ENCODE results near the gene PDE12. TPM values are rescaled to one million over a fixed set of nuclear protein-coding genes. Genes with fewer than 3 reads are reported as not detected.

The PDE12 gene
- total and polyA plus RNA-seq, 4 experiments from 2014 or later = 12.9 to 24.9 (median 21.8) TPM

- H3K9me3 Mint-ChIP-seq = no peaks in the 10 kb centered on the region
- peaks cover 26 to 47% (median 35%) of the 10 kb centered on the region in 4 donors for H3K4me1 Mint-ChIP-seq
- peak overlapping the region in 1 of 7 donors; percentile 43 for H3K27ac Mint-ChIP-seq
- H3K4me3 Mint-ChIP-seq = no peak overlapping the region
- H3K36me3 Mint-ChIP-seq = peaks cover 8 to 32% of the 10 kb centered on the region in 2 donors
- no peak overlapping the region for H3K4me3 ChIP-seq (ENCODE audit: low read length in 2 of 2)
- POLR2A ChIA-PET (ENCODE audit: partially characterized antibody) = interaction anchor here (1.8 kb wide), 1 partner anchor 10 kb away, joined by 7 read pairs; the partner anchor contains the start of gene ARF4
- intact Hi-C loops (cut with micrococcal nuclease) = no loop called here
- H3K27me3 ChIP-seq (ENCODE audit: insufficient read depth, low read length) = no peaks in the 10 kb centered on the region
- CTCF ChIA-PET (ENCODE audit: partially characterized antibody) = interaction anchor here (0.9 kb wide), 1 partner anchor 10 kb away, joined by 3 read pairs; no protein-coding TSS in a partner anchor
- DNase-seq = no peak
- peaks cover 28% of the 10 kb centered on the region for H3K4me1 ChIP-seq (ENCODE audit: insufficient read depth, low read length)
- no peaks in the 10 kb centered on the region for H3K9me3 ChIP-seq (ENCODE audit: control insufficient read depth in 1 of 2, low read length in 2 of 2)
- no peak overlapping the region for H3K27ac ChIP-seq (ENCODE audit: low read depth, low read length)
- peaks cover 16% of the 10 kb centered on the region for H3K36me3 ChIP-seq (ENCODE audit: insufficient read depth, low read length)
- no peaks in the 10 kb centered on the region for H3K27me3 Mint-ChIP-seq
Observed at GRCh38 chr3:57586778-57587177, 30.7 kb downstream of the PDE12 start.

- Mint-ChIP-seq H3K36me3 (peaks cover 6 to 36% of the 10 kb centered on the region in 2 donors), H3K4me1 (peaks cover 28 to 55% (median 40%) of the 10 kb centered on the region in 4 donors), H3K4me3 (no peak overlapping the region), H3K27ac (peak overlapping the region in 1 of 7 donors; percentile 7), H3K27me3 (no peaks in the 10 kb centered on the region), H3K9me3 (no peaks in the 10 kb centered on the region)
- POLR2A ChIA-PET (ENCODE audit: partially characterized antibody) = interaction anchor here (0.5 kb wide), 1 partner anchor 19 kb away, joined by 3 read pairs; no protein-coding TSS in a partner anchor
- peaks cover 9% of the 10 kb centered on the region for H3K36me3 ChIP-seq (ENCODE audit: insufficient read depth, low read length)
- intact Hi-C loops (cut with micrococcal nuclease) = no loop called here
- DNase-seq = no peak
- H3K27ac ChIP-seq (ENCODE audit: low read depth, low read length) = no peak overlapping the region
- no peaks in the 10 kb centered on the region for H3K9me3 ChIP-seq (ENCODE audit: control insufficient read depth in 1 of 2, low read length in 2 of 2)
- no peak overlapping the region for H3K4me3 ChIP-seq (ENCODE audit: low read length in 2 of 2)
- CTCF ChIA-PET (ENCODE audit: partially characterized antibody) = no interaction called here
- H3K27me3 ChIP-seq (ENCODE audit: insufficient read depth, low read length) = no peaks in the 10 kb centered on the region
- H3K4me1 ChIP-seq (ENCODE audit: insufficient read depth, low read length) = peaks cover 35% of the 10 kb centered on the region
Observed at GRCh38 chr3:57587905-57588304, 31.8 kb downstream of the PDE12 start.

GRCh38 chr3:57592306-57592705, 36.2 kb downstream of the PDE12 start:
- peaks cover 4 to 47% of the 10 kb centered on the region in 2 donors for H3K36me3 Mint-ChIP-seq
- intact Hi-C loops (cut with micrococcal nuclease) = no loop called here
- peaks cover 29 to 64% (median 43%) of the 10 kb centered on the region in 4 donors for H3K4me1 Mint-ChIP-seq
- H3K4me3 Mint-ChIP-seq = peak overlapping the region in 1 of 8 donors; percentile 43
- peak overlapping the region in 3 of 7 donors; percentile 23 to 52 (median 31) for H3K27ac Mint-ChIP-seq
- no peaks in the 10 kb centered on the region for H3K27me3 Mint-ChIP-seq
- Histone ChIP-seq H3K4me3 (ENCODE audit: low read length in 2 of 2) (no peak overlapping the region), H3K27me3 (ENCODE audit: insufficient read depth, low read length) (no peaks in the 10 kb centered on the region), H3K9me3 (ENCODE audit: control insufficient read depth in 1 of 2, low read length in 2 of 2) (no peaks in the 10 kb centered on the region), H3K4me1 (ENCODE audit: insufficient read depth, low read length) (peaks cover 47% of the 10 kb centered on the region), H3K36me3 (ENCODE audit: insufficient read depth, low read length) (no peaks in the 10 kb centered on the region), H3K27ac (ENCODE audit: low read depth, low read length) (no peak overlapping the region)
- ChIA-PET POLR2A (ENCODE audit: partially characterized antibody) (interaction anchor here (0.6 to 8.4 kb wide), 3 partner anchors 36 to 234 kb away, joined by 3 to 169 read pairs (median 4); partner anchors contain the start of genes DENND6A and PDE12), CTCF (ENCODE audit: partially characterized antibody) (no interaction called here)
- no peak for DNase-seq
- no peaks in the 10 kb centered on the region for H3K9me3 Mint-ChIP-seq

GRCh38 chr3:57594144-57594543, 38.1 kb downstream of the PDE12 start:
- Mint-ChIP-seq H3K9me3 (peaks cover 0 to 4% (median 0%) of the 10 kb centered on the region in 8 donors), H3K27me3 (no peaks in the 10 kb centered on the region), H3K36me3 (peaks cover 4 to 48% of the 10 kb centered on the region in 2 donors), H3K4me3 (peak overlapping the region in 7 of 8 donors; percentile 38 to 99 (median 95)), H3K27ac (peak overlapping the region in 3 of 7 donors; percentile 70 to 99 (median 82)), H3K4me1 (peaks cover 35 to 76% (median 50%) of the 10 kb centered on the region in 4 donors)
- Histone ChIP-seq H3K9me3 (ENCODE audit: control insufficient read depth in 1 of 2, low read length in 2 of 2) (no peaks in the 10 kb centered on the region), H3K27ac (ENCODE audit: low read depth, low read length) (no peak overlapping the region), H3K4me3 (ENCODE audit: low read length in 2 of 2) (no peak overlapping the region), H3K4me1 (ENCODE audit: insufficient read depth, low read length) (peaks cover 57% of the 10 kb centered on the region), H3K36me3 (ENCODE audit: insufficient read depth, low read length) (no peaks in the 10 kb centered on the region), H3K27me3 (ENCODE audit: insufficient read depth, low read length) (no peaks in the 10 kb centered on the region)
- intact Hi-C loops (cut with micrococcal nuclease) = no loop called here
- no peak for DNase-seq
- CTCF ChIA-PET (ENCODE audit: partially characterized antibody) = no interaction called here
- POLR2A ChIA-PET (ENCODE audit: partially characterized antibody) = interaction anchor here (8.4 kb wide), 1 partner anchor 38 kb away, joined by 169 read pairs; the partner anchor contains the start of gene PDE12

GRCh38 chr3:57594576-57594975, 38.5 kb downstream of the PDE12 start:
- DNase-seq = no peak
- H3K27me3 ChIP-seq (ENCODE audit: insufficient read depth, low read length) = no peaks in the 10 kb centered on the region
- Mint-ChIP-seq H3K27ac (peak overlapping the region in 6 of 7 donors; percentile 58 to 100 (median 78)), H3K4me1 (peaks cover 38 to 80% (median 54%) of the 10 kb centered on the region in 4 donors), H3K9me3 (peaks cover 0 to 4% (median 0%) of the 10 kb centered on the region in 8 donors), H3K36me3 (peaks cover 4 to 48% of the 10 kb centered on the region in 2 donors), H3K4me3 (peak overlapping the region in 7 of 8 donors; percentile 38 to 99 (median 98)), H3K27me3 (no peaks in the 10 kb centered on the region)
- H3K4me1 ChIP-seq (ENCODE audit: insufficient read depth, low read length) = peaks cover 62% of the 10 kb centered on the region
- H3K36me3 ChIP-seq (ENCODE audit: insufficient read depth, low read length) = no peaks in the 10 kb centered on the region
- no peaks in the 10 kb centered on the region for H3K9me3 ChIP-seq (ENCODE audit: control insufficient read depth in 1 of 2, low read length in 2 of 2)
- intact Hi-C loops (cut with micrococcal nuclease) = no loop called here
- POLR2A ChIA-PET (ENCODE audit: partially characterized antibody) = interaction anchor here (8.4 kb wide), 1 partner anchor 38 kb away, joined by 169 read pairs; the partner anchor contains the start of gene PDE12
- H3K4me3 ChIP-seq (ENCODE audit: low read length in 2 of 2) = no peak overlapping the region
- CTCF ChIA-PET (ENCODE audit: partially characterized antibody) = no interaction called here
- H3K27ac ChIP-seq (ENCODE audit: low read depth, low read length) = no peak overlapping the region

- H3K27ac Mint-ChIP-seq = peak overlapping the region; percentile 99 to 100 (median 100)
- intact Hi-C loops (cut with micrococcal nuclease) = loop anchor here (1.0 to 2.0 kb wide), 6 partner anchors 16 to 913 kb away; partner anchors contain the start of genes APPL1, PDE12, SLMAP and TASOR
- H3K9me3 Mint-ChIP-seq = peaks cover 0 to 4% (median 0%) of the 10 kb centered on the region in 8 donors
- no peaks in the 10 kb centered on the region for H3K27me3 ChIP-seq (ENCODE audit: insufficient read depth, low read length)
- H3K4me3 Mint-ChIP-seq = peak overlapping the region; percentile 85 to 99 (median 99)
- no peaks in the 10 kb centered on the region for H3K36me3 ChIP-seq (ENCODE audit: insufficient read depth, low read length)
- POLR2A ChIA-PET (ENCODE audit: partially characterized antibody) = interaction anchor here (0.5 to 8.4 kb wide), 19 partner anchors 10 to 914 kb away, joined by 3 to 169 read pairs (median 5); partner anchors contain the start of genes DENND6A, HTD2, PDE12 and RPP14
- CTCF ChIA-PET (ENCODE audit: partially characterized antibody) = interaction anchor here (0.7 to 3.1 kb wide), 6 partner anchors 15 to 569 kb away, joined by 3 to 8 read pairs (median 3); partner anchors contain the start of gene PDE12
- H3K27me3 Mint-ChIP-seq = no peaks in the 10 kb centered on the region
- DNase-seq = peak; percentile 51 to 82 (median 54)
- peak overlapping the region; percentile 65 to 95 for H3K4me3 ChIP-seq (ENCODE audit: low read length in 2 of 2)
- H3K36me3 Mint-ChIP-seq = peaks cover 3 to 43% of the 10 kb centered on the region in 2 donors
- H3K27ac ChIP-seq (ENCODE audit: low read depth, low read length) = peak overlapping the region; percentile 100
- H3K4me1 Mint-ChIP-seq = peaks cover 34 to 80% (median 49%) of the 10 kb centered on the region in 4 donors
- H3K4me1 ChIP-seq (ENCODE audit: insufficient read depth, low read length) = peaks cover 66% of the 10 kb centered on the region
- no peaks in the 10 kb centered on the region for H3K9me3 ChIP-seq (ENCODE audit: control insufficient read depth in 1 of 2, low read length in 2 of 2)
Observed at GRCh38 chr3:57596495-57597126, 40.5 kb downstream of the PDE12 start.

All from CD4-positive, alpha-beta memory T cell (primary cell).